Measurements from ENCODE around the gene STUB1. TPM values are rescaled to one million over a fixed set of nuclear protein-coding genes. Genes with fewer than 3 reads are reported as not detected.

The STUB1 gene
- total RNA-seq, 4 donors from 2014 or later, result 152 to 213 (median 186) TPM

DNA sequence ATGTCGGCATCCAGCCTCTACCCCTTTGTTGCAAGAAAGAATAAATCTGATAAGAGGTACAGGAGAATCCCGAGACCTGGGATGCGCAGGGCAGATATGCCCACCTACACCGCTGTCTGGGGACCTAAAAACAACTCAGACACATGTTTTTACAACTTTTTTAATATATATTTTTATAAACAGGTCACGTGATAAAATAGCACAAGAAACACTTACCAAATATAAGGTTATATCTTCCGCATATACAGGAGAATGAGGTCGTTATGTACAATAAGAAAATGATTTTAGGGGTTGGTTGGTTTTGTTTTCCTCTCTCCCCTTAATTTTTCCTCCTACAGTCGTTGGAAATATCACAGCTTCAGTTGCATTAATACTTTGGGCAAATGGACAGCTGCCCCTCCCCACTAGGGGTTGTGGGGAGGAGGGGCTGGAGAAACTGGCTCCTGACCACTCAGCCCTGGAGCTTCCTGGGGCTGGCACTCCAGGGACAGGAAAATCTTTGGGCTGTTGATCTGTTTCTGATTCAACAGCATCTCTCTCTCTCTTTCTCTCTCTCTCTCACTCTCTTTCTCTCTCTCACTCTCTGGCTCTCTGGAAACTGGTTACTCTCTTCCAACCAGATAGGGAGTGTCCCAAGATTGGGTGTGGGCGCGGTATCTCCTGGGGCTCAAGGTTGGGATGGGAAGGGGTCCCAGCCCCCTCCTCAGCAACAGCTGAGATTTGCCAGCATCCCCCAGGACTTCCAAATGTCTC, 12.3 kb downstream of the STUB1 start:
- Histone ChIP-seq H3K9me3 (no peaks in the 10 kb centered on the region), H3K4me1 (peaks cover 0 to 52% (median 27%) of the 10 kb centered on the region in 4 donors), H3K4me3 (no peak overlapping the region), H3K27me3 (peaks cover 0 to 54% of the 10 kb centered on the region in 2 donors), H3K36me3 (peaks cover 0 to 14% (median 0%) of the 10 kb centered on the region in 3 donors), H3K27ac (no peak overlapping the region)
- TF ChIP-seq, protein P1, sequence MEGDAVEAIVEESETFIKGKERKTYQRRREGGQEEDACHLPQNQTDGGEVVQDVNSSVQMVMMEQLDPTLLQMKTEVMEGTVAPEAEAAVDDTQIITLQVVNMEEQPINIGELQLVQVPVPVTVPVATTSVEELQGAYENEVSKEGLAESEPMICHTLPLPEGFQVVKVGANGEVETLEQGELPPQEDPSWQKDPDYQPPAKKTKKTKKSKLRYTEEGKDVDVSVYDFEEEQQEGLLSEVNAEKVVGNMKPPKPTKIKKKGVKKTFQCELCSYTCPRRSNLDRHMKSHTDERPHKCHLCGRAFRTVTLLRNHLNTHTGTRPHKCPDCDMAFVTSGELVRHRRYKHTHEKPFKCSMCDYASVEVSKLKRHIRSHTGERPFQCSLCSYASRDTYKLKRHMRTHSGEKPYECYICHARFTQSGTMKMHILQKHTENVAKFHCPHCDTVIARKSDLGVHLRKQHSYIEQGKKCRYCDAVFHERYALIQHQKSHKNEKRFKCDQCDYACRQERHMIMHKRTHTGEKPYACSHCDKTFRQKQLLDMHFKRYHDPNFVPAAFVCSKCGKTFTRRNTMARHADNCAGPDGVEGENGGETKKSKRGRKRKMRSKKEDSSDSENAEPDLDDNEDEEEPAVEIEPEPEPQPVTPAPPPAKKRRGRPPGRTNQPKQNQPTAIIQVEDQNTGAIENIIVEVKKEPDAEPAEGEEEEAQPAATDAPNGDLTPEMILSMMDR (IDR thresholded peaks at IDR 0.05), result no peak
- TF ChIP-seq POLR2A (IDR thresholded peaks at IDR 0.05) (no peak), EP300 (IDR thresholded peaks at IDR 0.05) (no peak)
- no peak for DNase-seq (ENCODE audit: low spot score in 2 of 2)
- WGBS, 2 donors, result 63 to 71% methylated on average over 10 of the region's 10 CpGs

DNA sequence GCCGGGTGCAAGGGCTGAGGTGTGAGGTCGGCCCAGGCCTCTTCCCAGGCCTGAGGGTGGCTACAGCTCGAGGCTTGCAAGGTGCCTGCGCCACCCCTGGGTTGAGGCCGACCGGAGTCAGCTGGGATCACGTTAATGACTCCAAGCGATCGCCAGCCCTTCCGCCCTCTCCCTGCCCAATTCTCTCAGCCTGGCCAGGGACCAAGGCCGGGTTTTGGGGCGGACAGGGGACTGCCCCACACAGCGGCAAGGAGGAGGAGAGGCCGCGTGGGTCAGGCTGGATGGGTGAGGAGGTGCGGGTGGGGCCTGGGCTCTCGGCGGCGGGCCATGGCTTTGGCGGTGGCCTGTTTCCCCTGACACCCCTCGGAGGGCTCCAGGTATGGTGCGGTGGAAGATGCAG, 13.2 kb downstream of the STUB1 start:
- no peak overlapping the region for H3K4me3 ChIP-seq
- TF ChIP-seq EP300 (IDR thresholded peaks at IDR 0.05), result no peak
- TF ChIP-seq, protein P1 (IDR thresholded peaks at IDR 0.05), result no peak
- 29 to 48% methylated on average over 18 to 20 of the region's 22 CpGs for WGBS, 2 donors

DNA sequence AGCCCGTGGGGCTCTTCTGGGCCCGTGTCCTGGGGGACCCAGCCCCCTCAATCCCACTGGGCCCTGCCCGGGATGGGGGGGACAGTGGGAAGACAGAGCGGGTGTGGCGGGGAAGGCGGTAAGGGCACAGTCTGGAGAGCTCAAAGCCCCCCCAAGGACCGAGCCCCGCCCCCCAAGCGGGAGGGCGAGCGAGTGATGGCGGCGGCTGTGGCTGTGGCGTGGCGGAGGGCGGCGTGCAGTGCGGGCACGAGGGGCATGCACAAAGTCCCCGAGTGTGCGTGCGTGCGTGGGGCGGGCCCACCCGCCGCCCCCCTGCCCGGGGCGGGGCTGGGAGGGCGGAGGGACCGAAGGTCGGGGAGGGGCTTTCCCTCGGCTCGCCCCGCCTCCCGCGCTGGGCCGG, 13.6 kb downstream of the STUB1 start:
- H3K9me3 ChIP-seq, result no peaks in the 10 kb centered on the region
- WGBS, 2 donors, result 3% methylated on average over 20 to 30 of the region's 37 CpGs
- DNase-seq (ENCODE audit: low spot score in 2 of 2), result no peak
- peaks cover 0 to 58% of the 10 kb centered on the region in 2 donors for H3K27me3 ChIP-seq
- no peak for TF ChIP-seq EP300 (IDR thresholded peaks at IDR 0.05)
- no peak for TF ChIP-seq POLR2A (IDR thresholded peaks at IDR 0.05)
- TF ChIP-seq, protein P1 (IDR thresholded peaks at IDR 0.05), result no peak
- no peak overlapping the region for H3K4me3 ChIP-seq
- no peak overlapping the region for H3K27ac ChIP-seq
- H3K4me1 ChIP-seq, result peaks cover 0 to 42% (median 25%) of the 10 kb centered on the region in 4 donors
- peaks cover 0 to 8% (median 0%) of the 10 kb centered on the region in 3 donors for H3K36me3 ChIP-seq

More for the DNA sequence above, 13.2 kb downstream of the STUB1 start:
- H3K27ac ChIP-seq, result no peak overlapping the region
- H3K27me3 ChIP-seq, result peaks cover 0 to 56% of the 10 kb centered on the region in 2 donors
- H3K4me1 ChIP-seq, result peaks cover 0 to 46% (median 27%) of the 10 kb centered on the region in 4 donors
- DNase-seq (ENCODE audit: low spot score in 2 of 2), result no peak
- H3K9me3 ChIP-seq, result no peaks in the 10 kb centered on the region
- H3K36me3 ChIP-seq, result peaks cover 0 to 8% (median 0%) of the 10 kb centered on the region in 3 donors

DNA sequence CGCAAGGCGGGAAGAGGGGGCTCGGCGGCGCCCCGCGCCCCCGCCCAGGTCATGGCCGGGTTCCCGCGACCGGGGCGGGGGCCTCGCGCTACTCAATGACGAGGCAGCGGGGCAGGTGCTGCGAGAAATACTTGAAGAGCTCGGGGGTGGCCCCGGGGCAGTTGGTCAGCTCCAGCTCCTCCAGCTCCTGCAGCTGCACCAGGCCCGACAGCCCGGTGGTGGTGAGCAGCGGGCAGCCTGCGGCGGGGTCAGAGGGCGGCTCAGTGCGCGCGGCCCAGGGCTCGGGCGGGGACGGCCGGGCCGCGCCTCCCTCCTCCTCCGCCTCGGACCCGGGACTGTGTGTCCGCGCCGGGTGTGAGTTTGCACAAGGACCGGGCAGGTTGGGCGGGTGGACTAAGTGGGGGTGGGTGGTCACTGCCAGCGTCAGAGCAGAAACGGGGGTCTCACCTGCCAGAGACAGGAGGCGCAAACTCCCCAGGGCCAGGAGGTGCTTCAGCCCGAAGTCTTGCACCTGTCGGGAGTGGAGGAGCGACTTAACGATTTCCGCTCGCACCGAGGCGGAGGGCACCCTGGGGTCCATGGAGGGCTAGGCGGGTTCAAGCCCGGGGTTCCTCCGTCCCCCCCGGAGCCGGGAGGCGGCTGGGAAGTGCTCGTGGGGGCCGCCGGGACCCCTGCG, 14.1 kb downstream of the STUB1 start:
- TF ChIP-seq EP300 (IDR thresholded peaks at IDR 0.05) (no peak), POLR2A (IDR thresholded peaks at IDR 0.05) (no peak)
- TF ChIP-seq, protein P1 (IDR thresholded peaks at IDR 0.05), result no peak
- no peak overlapping the region for H3K27ac ChIP-seq
- H3K27me3 ChIP-seq, result peaks cover 0 to 64% of the 10 kb centered on the region in 2 donors
- H3K9me3 ChIP-seq, result no peaks in the 10 kb centered on the region
- DNase-seq (ENCODE audit: low spot score in 2 of 2), result no peak
- H3K36me3 ChIP-seq, result peaks cover 0 to 8% (median 0%) of the 10 kb centered on the region in 3 donors
- peaks cover 0 to 36% (median 20%) of the 10 kb centered on the region in 4 donors for H3K4me1 ChIP-seq
- 2 to 3% methylated on average over 16 to 28 of the region's 64 CpGs for WGBS, 2 donors
- H3K4me3 ChIP-seq, result peak overlapping the region in 1 of 4 donors; percentile 27

Measured in tibial nerve (tissue), 4 donors.